Raji (cell line): ENCODE results near the gene PLCL1.

Experiments
- POLR2A ChIP-seq: IDR thresholded peaks from 2 replicates; pipeline ENCODE4 v1.6.1; 2011; ENCODE audit warnings: low read depth, low read length, control low read depth; ENCODE audit not compliant: insufficient read depth

PLCL1 gene

GRCh38 chr2:197866455-197866854 lies 62.1 kb downstream of the PLCL1 start:
- no peak for TF ChIP-seq POLR2A

- TF ChIP-seq POLR2A: no peak
These were observed 62.6 kb downstream of the PLCL1 start for GRCh38 chr2:197867033-197867432.

- TF ChIP-seq POLR2A: no peak
These were observed 63.2 kb downstream of the PLCL1 start for GRCh38 chr2:197867624-197868023.

- no peak for TF ChIP-seq POLR2A
These were observed 63.8 kb downstream of the PLCL1 start for GRCh38 chr2:197868206-197868605.

- TF ChIP-seq POLR2A: no peak
These were observed 64.6 kb downstream of the PLCL1 start for GRCh38 chr2:197869041-197869440.

- no peak for TF ChIP-seq POLR2A
These were observed 65.2 kb downstream of the PLCL1 start for GRCh38 chr2:197869501-197870111.

GRCh38 chr2:197870137-197870536 lies 65.7 kb downstream of the PLCL1 start:
- no peak for TF ChIP-seq POLR2A

- no peak for TF ChIP-seq POLR2A
These were observed 67.5 kb downstream of the PLCL1 start for GRCh38 chr2:197871780-197872456.

- TF ChIP-seq POLR2A: no peak
These were observed 68.9 kb downstream of the PLCL1 start for GRCh38 chr2:197873293-197873701.

GRCh38 chr2:197875763-197876162 lies 71.4 kb downstream of the PLCL1 start:
- TF ChIP-seq POLR2A: no peak

- TF ChIP-seq POLR2A: no peak
These were observed 72.1 kb downstream of the PLCL1 start for GRCh38 chr2:197876524-197876923.

- TF ChIP-seq POLR2A: no peak
These were observed 72.6 kb downstream of the PLCL1 start for GRCh38 chr2:197877038-197877437.

GRCh38 chr2:197878792-197879191 lies 74.4 kb downstream of the PLCL1 start:
- TF ChIP-seq POLR2A: no peak

GRCh38 chr2:197879812-197880408 lies 75.5 kb downstream of the PLCL1 start:
- no peak for TF ChIP-seq POLR2A

- no peak for TF ChIP-seq POLR2A
These were observed 79.1 kb downstream of the PLCL1 start for GRCh38 chr2:197883354-197884032.

GRCh38 chr2:197884252-197884651 lies 79.9 kb downstream of the PLCL1 start:
- TF ChIP-seq POLR2A: no peak
